HCT116 (cell line): ENCODE data around the gene CARD10. TPM values are rescaled to one million over a fixed set of nuclear protein-coding genes. Genes with fewer than 3 reads are reported as not detected.

ENCODE experiments used
- ATAC-seq: fragments of 200-7000 bp; cut with Tn5 transposase; 2 replicates; pipeline ENCODE4 v1.9.1; 2020; ENCODE audit warnings: mild to moderate bottlenecking, moderate library complexity
- BruUV-seq: library from RNA; stranded (reverse); fragments of 400-500 nt; replicated peaks from 2 replicates; lab custom pipeline; 2021; lab: Mats Ljungman, UMichigan
- CTCF ChIA-PET: fragments of 300-600 bp; sonication (Branson Sonifier 250); formaldehyde crosslinking; loops from one replicate; lab custom pipeline; 2021; ENCODE audit warnings: antibody characterized with exemption; lab: Charles Lee
- POLR2A ChIA-PET: fragments of 300-600, 350-600 bp; sonication (Branson Sonifier 250); formaldehyde crosslinking; loops from one replicate; lab custom pipeline; 2021; ENCODE audit warnings: antibody characterized with exemption; lab: Charles Lee
- RAD21 ChIA-PET, 2 experiments: fragments of 300-600 bp; sonication (Branson Sonifier 250); formaldehyde crosslinking; loops; one replicate each; lab custom pipeline; 2023; ENCODE audit warnings: low total read pairs in 2 of 2; ENCODE audit not compliant: uncharacterized antibody in 2 of 2, unreplicated experiment in 2 of 2, low non-redundant PET in 1 of 2; lab: Charles Lee
- DNase-seq: peaks from one replicate; pipeline ENCODE4 v3.0.0-alpha.2; 2010; ENCODE audit warnings: low read depth, low spot score
- H2AFZ ChIP-seq: fragments of 200-600 bp; shearing (Covaris generic), sonication (generic); 2 replicates; pipeline ENCODE4 v1.6.1; 2017; ENCODE audit warnings: low read depth, mixed run types, mixed read lengths, antibody characterized with exemption, low read length; ENCODE audit not compliant: poor library complexity, severe bottlenecking
- H3K27ac ChIP-seq: 2 replicates; pipeline ENCODE4 v1.5.1; 2012; ENCODE audit warnings: low read depth, low read length
- H3K27me3 ChIP-seq: fragments of 200-600 bp; sonication (generic); 2 replicates; pipeline ENCODE4 v1.6.1; 2016; ENCODE audit warnings: mixed run types, low read length, mixed read lengths; ENCODE audit not compliant: insufficient read depth
- H3K36me3 ChIP-seq, 2 experiments: fragments of 200-500 bp in 1 of 2; fragments of 200-600 bp in 1 of 2; sonication (Bioruptor generic) in 1 of 2; sonication (generic) in 1 of 2; 2 replicates each; pipeline versions ENCODE4 v1.5.1 to v1.6.1; 2014 to 2016; ENCODE audit warnings: low read length in 2 of 2, inconsistent platforms in 1 of 2, mixed read lengths in 1 of 2, mixed run types in 1 of 2; ENCODE audit not compliant: insufficient read depth in 2 of 2, control insufficient read depth in 1 of 2
- H3K4me1 ChIP-seq, 2 experiments: fragments of 200-600 bp in 1 of 2; sonication (generic) in 1 of 2; 2 replicates each; pipeline versions ENCODE4 v1.5.1 to v1.6.1; 2012 to 2017; ENCODE audit warnings: low read length in 2 of 2, inconsistent platforms in 1 of 2, mild to moderate bottlenecking in 1 of 2, mixed read lengths in 1 of 2, mixed run types in 1 of 2, moderate library complexity in 1 of 2; ENCODE audit not compliant: insufficient read depth in 2 of 2, control insufficient read depth in 1 of 2
- H3K4me2 ChIP-seq: fragments of 200-600 bp; sonication (generic); 2 replicates; pipeline ENCODE4 v1.6.1; 2017; ENCODE audit warnings: mixed run types, low read length, mixed read lengths
- H3K4me3 ChIP-seq, 2 experiments: fragments of 200-600 bp in 1 of 2; sonication (generic) in 1 of 2; replicated peaks in 1 of 2; 2 replicates each; pipeline ENCODE4 v1.5.1; 2011 to 2016; ENCODE audit warnings: low read length in 2 of 2, control low read depth in 1 of 2, low read depth in 1 of 2, mild to moderate bottlenecking in 1 of 2, mixed read lengths in 1 of 2, mixed run types in 1 of 2
- H3K79me2 ChIP-seq: fragments of 200-600 bp; sonication (generic); 2 replicates; pipeline ENCODE4 v1.6.1; 2017; ENCODE audit warnings: mild to moderate bottlenecking, mixed run types, low read length, moderate library complexity, mixed read lengths; ENCODE audit not compliant: insufficient read depth
- H3K9ac ChIP-seq: fragments of 200-600 bp; sonication (generic); 2 replicates; pipeline ENCODE4 v1.6.1; 2016; ENCODE audit warnings: low read length, mixed read lengths
- H3K9me2 ChIP-seq: fragments of 200-600 bp; sonication (generic), shearing (Covaris generic); 2 replicates; pipeline ENCODE4 v1.6.1; 2017; ENCODE audit warnings: mixed run types, mild to moderate bottlenecking, moderate library complexity; ENCODE audit not compliant: insufficient read depth
- H3K9me3 ChIP-seq, 2 experiments: fragments of 200-500 bp in 1 of 2; fragments of 200-600 bp in 1 of 2; sonication (Bioruptor generic) in 1 of 2; sonication (generic) in 1 of 2; 2 replicates each; pipeline ENCODE4 v1.6.1; 2014 to 2017; ENCODE audit warnings: low read length in 2 of 2, mixed read lengths in 2 of 2, inconsistent platforms in 1 of 2, low read depth in 1 of 2, mild to moderate bottlenecking in 1 of 2, mixed run types in 1 of 2, moderate library complexity in 1 of 2; ENCODE audit not compliant: control insufficient read depth in 1 of 2, insufficient read depth in 1 of 2
- H4K20me1 ChIP-seq: fragments of 200-600 bp; sonication (generic), shearing (Covaris generic); 2 replicates; pipeline ENCODE4 v1.6.1; 2017; ENCODE audit warnings: mixed run types, mild to moderate bottlenecking, moderate library complexity; ENCODE audit not compliant: insufficient read depth
- ATF3 ChIP-seq: IDR thresholded peaks from 2 replicates; pipeline ENCODE4 v1.6.1; 2012
- CBX3 ChIP-seq: IDR thresholded peaks from 2 replicates; pipeline ENCODE4 v1.6.1; 2012; ENCODE audit warnings: low read depth
- CEBPB ChIP-seq: IDR thresholded peaks from 2 replicates; pipeline ENCODE4 v1.6.1; 2012; ENCODE audit warnings: low read depth
- CTCF ChIP-seq, 3 experiments: fragments of 200-600 bp in 1 of 3; sonication (generic) in 1 of 3; IDR thresholded peaks in 2 of 3; conservative IDR thresholded peaks in 1 of 3; 2 replicates each; pipeline ENCODE4 v1.5.1; 2012 to 2017; ENCODE audit warnings: low read depth in 2 of 3, low read length in 2 of 3, antibody characterized with exemption in 1 of 3, borderline replicate concordance in 1 of 3, control low read depth in 1 of 3, mild to moderate bottlenecking in 1 of 3, mixed read lengths in 1 of 3, mixed run types in 1 of 3, moderate library complexity in 1 of 3; ENCODE audit not compliant: insufficient read depth in 1 of 3
- EGR1 ChIP-seq: IDR thresholded peaks from 2 replicates; pipeline ENCODE4 v1.6.1; 2012; ENCODE audit warnings: low read depth
- ELF1 ChIP-seq: IDR thresholded peaks from 2 replicates; pipeline ENCODE4 v1.6.1; 2012; ENCODE audit warnings: low read depth, borderline replicate concordance
- EZH2 ChIP-seq: fragments of 200-600 bp; sonication (generic); IDR thresholded peaks from 2 replicates; pipeline ENCODE4 v1.6.1; 2017; ENCODE audit warnings: antibody characterized with exemption, mixed run types
- EZH2phosphoT487 ChIP-seq: fragments of 200-600 bp; IDR thresholded peaks from 2 replicates; pipeline ENCODE4 v1.6.1; 2018; ENCODE audit warnings: antibody characterized with exemption, borderline replicate concordance
- MAX ChIP-seq: IDR thresholded peaks from 2 replicates; pipeline ENCODE4 v1.6.1; 2012
- POLR2A ChIP-seq: IDR thresholded peaks from 2 replicates; pipeline ENCODE4 v1.7.0; 2011; ENCODE audit warnings: borderline replicate concordance; ENCODE audit not compliant: insufficient read depth, insufficient read length; ENCODE audit errors: extremely low read depth
- POLR2AphosphoS5 ChIP-seq: IDR thresholded peaks from 2 replicates; pipeline ENCODE4 v1.6.1; 2011; ENCODE audit warnings: mild to moderate bottlenecking, low read depth, low read length, moderate library complexity
- RAD21 ChIP-seq: IDR thresholded peaks from 2 replicates; pipeline ENCODE4 v1.6.1; 2012; ENCODE audit warnings: low read depth, mild to moderate bottlenecking
- REST ChIP-seq: IDR thresholded peaks from 2 replicates; pipeline ENCODE4 v1.6.1; 2012; ENCODE audit warnings: low read depth
- SIN3A ChIP-seq: IDR thresholded peaks from 2 replicates; pipeline ENCODE4 v1.6.1; 2012; ENCODE audit warnings: low read depth
- SP1 ChIP-seq: IDR thresholded peaks from 2 replicates; pipeline ENCODE4 v1.6.1; 2012; ENCODE audit warnings: low read depth
- SRF ChIP-seq: IDR thresholded peaks from 2 replicates; pipeline ENCODE4 v1.6.1; 2012; ENCODE audit warnings: low read depth
- TCF7L2 ChIP-seq: IDR thresholded peaks from 2 replicates; pipeline ENCODE4 v1.7.0; 2011; ENCODE audit warnings: borderline replicate concordance, inconsistent platforms; ENCODE audit not compliant: insufficient read depth, insufficient read length; ENCODE audit errors: extremely low read depth
- YY1 ChIP-seq: IDR thresholded peaks from 2 replicates; pipeline ENCODE4 v1.6.1; 2011; ENCODE audit warnings: low read length, low read depth, moderate library complexity, mild to moderate bottlenecking; ENCODE audit not compliant: insufficient replicate concordance; ENCODE audit errors: extremely low read depth
- ZBTB33 ChIP-seq: IDR thresholded peaks from 2 replicates; pipeline ENCODE4 v1.6.1; 2011; ENCODE audit warnings: mild to moderate bottlenecking, low read length, moderate library complexity; ENCODE audit not compliant: insufficient replicate concordance; ENCODE audit errors: extremely low read depth
- ZFX ChIP-seq: fragments of 450-650 bp; IDR thresholded peaks from 2 replicates; pipeline ENCODE4 v1.6.1; 2017
- intact Hi-C: fragments of 100-400 bp; cut with micrococcal nuclease; formaldehyde crosslinking; loops from 2 replicates; pipeline ENCODE4 v1.10.0; 2022
- total RNA-seq: library from RNA; stranded (reverse); gene quantifications from one replicate; pipeline ENCODE4 v1.2.1, GENCODE V29; 2021; ENCODE audit not compliant: unreplicated experiment

Gene CARD10
- total RNA-seq, 1 experiment from 2014 or later: 32.0 TPM

- Histone ChIP-seq H3K79me2 (no peaks in the 10 kb centered on the region), H3K9me2 (no peaks in the 10 kb centered on the region), H2AFZ (no peak overlapping the region), H3K9me3 (no peaks in the 10 kb centered on the region), H3K27ac (no peak overlapping the region), H3K4me2 (no peak overlapping the region), H3K27me3 (no peaks in the 10 kb centered on the region), H3K4me3 (no peak overlapping the region), H3K36me3 (peaks cover 5 to 16% of the 10 kb centered on the region in 2 experiments; a peak in 3 of 4 replicates), H3K9ac (no peak overlapping the region), H3K4me1 (peaks cover 12 to 35% of the 10 kb centered on the region in 2 experiments), H4K20me1 (no peaks in the 10 kb centered on the region)
- ChIA-PET CTCF (no interaction called here), RAD21 (no interaction called here), POLR2A (no interaction called here)
- DNase-seq (no peak), ATAC-seq (no peak)
- TF ChIP-seq EZH2 (no peak), POLR2AphosphoS5 (no peak), ATF3 (no peak), EZH2phosphoT487 (no peak), CEBPB (no peak), POLR2A (no peak), MAX (no peak), SP1 (no peak), SRF (no peak), YY1 (no peak), ZBTB33 (no peak), CBX3 (no peak), REST (no peak), ELF1 (no peak), ZFX (no peak), EGR1 (no peak), TCF7L2 (no peak), RAD21 (no peak), SIN3A (no peak), CTCF (IDR thresholded peaks at IDR 0.05 in 2 of 3, conservative IDR thresholded peaks at IDR 0.05 in 1 of 3; ENCODE audit: borderline replicate concordance in 1 of 3, insufficient read depth in 1 of 3, low read depth in 2 of 3, low read length in 2 of 3) (no peak)
- intact Hi-C loops: no loop called here
- no TSS peak for BruUV-seq
Observed at GRCh38 chr22:37491106-37491505, 28.1 kb downstream of the CARD10 start.
